GM21360 (cell line): ENCODE data around the gene DOCK2.

ENCODE experiments used
- ATAC-seq: cut with Tn5 transposase; IDR thresholded peaks from one replicate; pipeline ENCODE4 v1.9.1; 2021; ENCODE audit warnings: mild to moderate bottlenecking, moderate library complexity; ENCODE audit not compliant: unreplicated experiment

The DOCK2 gene

GRCh38 chr5:169889572-169889971, 252.5 kb downstream of the DOCK2 start:
- ATAC-seq: no peak

GRCh38 chr5:169893010-169893409, 255.9 kb downstream of the DOCK2 start:
- no peak for ATAC-seq

- ATAC-seq: no peak
Measured at GRCh38 chr5:169893571-169893970, 256.5 kb downstream of the DOCK2 start.

- no peak for ATAC-seq
Measured at GRCh38 chr5:169895926-169896325, 258.9 kb downstream of the DOCK2 start.

- no peak for ATAC-seq
Measured at GRCh38 chr5:169897481-169897880, 260.4 kb downstream of the DOCK2 start.

GRCh38 chr5:169901896-169902295, 264.8 kb downstream of the DOCK2 start:
- ATAC-seq: no peak

GRCh38 chr5:169904059-169904458, 267.0 kb downstream of the DOCK2 start:
- ATAC-seq: no peak

- ATAC-seq: no peak
Measured at GRCh38 chr5:169904508-169904907, 267.4 kb downstream of the DOCK2 start.

GRCh38 chr5:169905017-169905416, 267.9 kb downstream of the DOCK2 start:
- no peak for ATAC-seq

GRCh38 chr5:169906745-169907649, 269.9 kb downstream of the DOCK2 start:
- ATAC-seq: no peak

- ATAC-seq: no peak
Measured at GRCh38 chr5:169908864-169909263, 271.8 kb downstream of the DOCK2 start.

GRCh38 chr5:169909945-169910344, 272.9 kb downstream of the DOCK2 start:
- no peak for ATAC-seq

GRCh38 chr5:169910393-169910792, 273.3 kb downstream of the DOCK2 start:
- no peak for ATAC-seq

- ATAC-seq: no peak
Measured at GRCh38 chr5:169911448-169912212, 274.6 kb downstream of the DOCK2 start.

GRCh38 chr5:169913479-169913878, 276.4 kb downstream of the DOCK2 start:
- no peak for ATAC-seq

GRCh38 chr5:169914766-169915165, 277.7 kb downstream of the DOCK2 start:
- no peak for ATAC-seq

- no peak for ATAC-seq
Measured at GRCh38 chr5:169917500-169917899, 280.4 kb downstream of the DOCK2 start.

- no peak for ATAC-seq
Measured at GRCh38 chr5:169918228-169918627, 281.2 kb downstream of the DOCK2 start.

- ATAC-seq: no peak
Measured at GRCh38 chr5:169920474-169920873, 283.4 kb downstream of the DOCK2 start.

GRCh38 chr5:169921384-169921783, 284.3 kb downstream of the DOCK2 start:
- no peak for ATAC-seq

- ATAC-seq: no peak
Measured at GRCh38 chr5:169921949-169922348, 284.9 kb downstream of the DOCK2 start.

GRCh38 chr5:169922474-169922873, 285.4 kb downstream of the DOCK2 start:
- no peak for ATAC-seq
